OCI-M2 (cell line): ENCODE data around the gene RNF111.
A peak's percentile ranks its signal among the peaks of the same experiment; 100 is the strongest.
"Not testable (repeated sequence)": the region's sequence is repeated elsewhere in the genome, so short reads cannot be mapped to it uniquely, and the experiment has no call there.

Source experiments
- DNase-seq: peaks from one replicate; lab custom pipeline; 2025; ENCODE audit not compliant: unreplicated experiment; lab: John Stamatoyannopoulos, UW

Gene RNF111

GRCh38 chr15:59052915-59053407 is 65.5 kb downstream of the RNF111 start:
- no peak for DNase-seq

GRCh38 chr15:59053482-59053881 is 66.0 kb downstream of the RNF111 start:
- DNase-seq, result no peak

GRCh38 chr15:59059076-59059597 is 71.7 kb downstream of the RNF111 start:
- DNase-seq, result no peak

- DNase-seq, result no peak
Measured at GRCh38 chr15:59060348-59060747, 72.9 kb downstream of the RNF111 start.

GRCh38 chr15:59063042-59063441 is 75.6 kb downstream of the RNF111 start:
- DNase-seq, result no peak

- DNase-seq, result no peak
Measured at GRCh38 chr15:59069430-59069829, 82.0 kb downstream of the RNF111 start.

GRCh38 chr15:59074607-59075006 is 87.1 kb downstream of the RNF111 start:
- DNase-seq, result no peak

GRCh38 chr15:59087731-59088130 is 100.3 kb downstream of the RNF111 start:
- no peak for DNase-seq

- DNase-seq, result no peak
Measured at GRCh38 chr15:59094077-59094476, 106.6 kb downstream of the RNF111 start.

- no peak for DNase-seq
Measured at GRCh38 chr15:59096429-59096828, 109.0 kb downstream of the RNF111 start.

- DNase-seq, result no peak
Measured at GRCh38 chr15:59099162-59099685, 111.8 kb downstream of the RNF111 start.

- DNase-seq, result no peak
Measured at GRCh38 chr15:59104602-59104911, 117.1 kb downstream of the RNF111 start.

- peak; percentile 59 for DNase-seq
Measured at GRCh38 chr15:59104912-59105732, 117.7 kb downstream of the RNF111 start, which contains the start of gene CCNB2. Gene CCNB2 (plus strand): TSS chr15:59105146. CDS start chr15:59105269, 123 bp downstream.

- no peak for DNase-seq
Measured at GRCh38 chr15:59105854-59106253, 118.4 kb downstream of the RNF111 start.

GRCh38 chr15:59111251-59111650 is 123.8 kb downstream of the RNF111 start:
- no peak for DNase-seq

- DNase-seq, result no peak
Measured at GRCh38 chr15:59115047-59115446, 127.6 kb downstream of the RNF111 start.

- no peak for DNase-seq
Measured at GRCh38 chr15:59116141-59116540, 128.7 kb downstream of the RNF111 start.

- no peak for DNase-seq
Measured at GRCh38 chr15:59116771-59117170, 129.3 kb downstream of the RNF111 start.

- DNase-seq, result no peak
Measured at GRCh38 chr15:59119625-59120024, 132.2 kb downstream of the RNF111 start.

GRCh38 chr15:59120937-59121336 is 133.5 kb downstream of the RNF111 start:
- no peak for DNase-seq

- DNase-seq, result no peak
Measured at GRCh38 chr15:59124261-59124660, 136.8 kb downstream of the RNF111 start.

- DNase-seq, result not testable (repeated sequence)
Measured at GRCh38 chr15:59125683-59126082, 138.2 kb downstream of the RNF111 start.
